CD4-positive, alpha-beta T cell treated with Interleukin-17A for 4 hours (primary cell): ENCODE measurements around the gene CRTC1.
"Not testable (repeated sequence)": the region's sequence is repeated elsewhere in the genome, so short reads cannot be mapped to it uniquely, and the experiment has no call there.

ENCODE experiments used
- DNase-seq: peaks from one replicate; pipeline ENCODE4 v3.0.0-alpha.2; 2020; ENCODE audit warnings: mixed read lengths

CRTC1 gene

DNA sequence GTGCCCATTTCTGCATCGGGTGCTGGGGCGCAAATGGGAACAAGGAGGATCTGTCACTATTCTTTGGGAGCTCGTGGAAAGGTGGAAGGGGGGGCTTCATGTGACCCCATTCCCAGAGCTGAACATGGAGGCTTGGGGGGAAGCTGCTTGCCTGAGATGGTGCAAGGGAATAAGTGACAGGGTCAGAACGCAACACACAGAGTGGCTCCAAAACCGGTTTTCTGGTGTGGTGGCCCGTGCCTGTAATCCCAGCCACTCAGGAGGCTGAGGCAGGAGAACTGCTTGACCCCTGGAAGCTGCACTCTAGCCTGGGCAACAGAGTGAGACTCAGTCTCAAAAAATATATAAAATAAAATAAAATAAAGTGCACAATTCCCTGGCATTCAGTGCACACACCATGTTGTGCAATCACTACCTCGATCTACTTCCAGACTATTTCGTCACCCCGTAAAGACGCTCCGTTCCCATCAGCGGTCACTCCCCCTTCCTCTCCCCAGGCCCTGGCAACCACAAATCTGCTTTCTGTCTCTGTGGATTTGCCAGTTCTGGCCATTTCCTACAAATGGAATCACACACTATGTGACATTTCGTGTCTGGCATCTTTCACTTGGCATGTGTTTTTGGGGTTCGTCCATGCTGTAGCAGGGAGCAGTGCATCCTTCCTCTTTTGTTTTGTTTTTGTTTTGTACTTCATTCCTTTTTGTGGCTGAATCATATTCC, 125.8 kb downstream of the CRTC1 start:
- no peak for DNase-seq

DNA sequence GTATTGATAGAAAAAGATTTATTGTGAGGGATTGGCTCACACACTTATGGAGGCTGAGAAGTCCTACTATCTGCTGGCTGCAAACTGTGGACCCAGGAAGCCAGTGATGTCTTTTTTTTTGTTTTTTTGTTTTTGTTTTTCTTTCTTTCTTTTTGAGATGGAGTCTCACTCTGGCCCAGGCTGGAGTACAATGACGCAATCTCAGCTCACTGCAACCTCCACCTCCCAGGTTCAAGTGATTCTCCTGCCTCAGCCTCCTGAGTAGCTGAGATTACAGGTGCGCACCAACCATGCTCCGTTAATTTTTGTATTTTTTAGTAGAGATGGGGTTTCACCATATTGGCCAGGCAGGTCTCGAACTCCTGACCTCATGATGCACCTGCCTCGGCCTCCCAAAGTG, 128.2 kb downstream of the CRTC1 start:
- not testable (repeated sequence) for DNase-seq

DNA sequence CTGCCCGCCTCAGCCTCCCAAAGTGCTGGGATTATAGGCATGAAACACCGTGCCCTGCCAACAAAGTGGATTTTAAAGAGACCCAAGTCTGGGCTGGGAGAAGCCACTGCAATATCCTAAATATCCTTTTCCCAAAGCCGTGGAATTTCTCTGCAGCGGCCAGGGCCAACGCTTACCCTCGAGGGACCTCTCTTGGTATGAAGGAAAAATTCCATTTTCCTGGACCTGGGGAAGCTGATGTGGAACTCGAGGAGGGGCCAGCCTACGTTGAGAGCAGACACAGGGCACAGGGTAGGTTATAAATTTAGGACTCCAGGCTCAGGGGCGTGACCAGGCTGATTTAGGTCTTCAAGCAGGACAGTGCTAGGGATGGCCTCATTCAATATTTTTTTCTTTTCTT, 130.6 kb downstream of the CRTC1 start:
- no peak for DNase-seq

DNA sequence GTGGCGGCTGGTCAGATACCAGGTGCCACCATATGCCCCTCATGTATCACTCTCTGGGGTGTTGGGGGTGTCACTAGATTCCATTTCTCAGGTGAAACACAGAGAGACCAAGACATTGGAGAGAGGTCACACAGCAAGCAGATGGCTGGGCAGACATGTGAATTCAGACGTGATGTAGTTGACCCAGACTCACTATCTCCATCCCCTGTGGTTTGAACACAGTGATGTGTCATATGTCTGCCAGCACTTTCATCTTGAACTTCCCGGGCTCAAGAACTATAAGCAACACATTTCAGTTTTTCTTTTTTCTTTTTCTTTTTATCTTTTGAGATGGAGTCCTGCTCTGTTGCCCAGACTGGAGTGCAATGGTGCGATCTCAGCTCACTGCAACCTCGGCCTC, 132.2 kb downstream of the CRTC1 start:
- no peak for DNase-seq

DNA sequence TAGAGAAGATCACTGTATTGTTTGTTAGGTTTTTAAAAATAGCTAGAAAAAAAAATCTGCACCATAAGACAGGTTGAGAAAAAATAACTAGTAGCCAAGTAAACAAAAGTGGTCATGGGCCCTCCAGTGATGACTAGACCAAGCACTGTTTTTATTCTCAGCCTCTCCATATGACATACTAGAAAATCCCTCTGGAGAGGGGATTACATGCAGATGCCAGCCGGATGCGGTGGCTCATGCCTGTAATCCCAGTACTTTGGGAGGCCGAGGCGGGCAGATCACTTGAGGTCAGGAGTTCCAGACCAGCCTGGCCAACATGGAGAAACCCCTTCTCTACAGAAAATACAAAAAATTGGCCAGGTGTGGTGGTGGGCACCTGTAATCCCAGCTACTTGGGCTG, 133.2 kb downstream of the CRTC1 start:
- not testable (repeated sequence) for DNase-seq

DNA sequence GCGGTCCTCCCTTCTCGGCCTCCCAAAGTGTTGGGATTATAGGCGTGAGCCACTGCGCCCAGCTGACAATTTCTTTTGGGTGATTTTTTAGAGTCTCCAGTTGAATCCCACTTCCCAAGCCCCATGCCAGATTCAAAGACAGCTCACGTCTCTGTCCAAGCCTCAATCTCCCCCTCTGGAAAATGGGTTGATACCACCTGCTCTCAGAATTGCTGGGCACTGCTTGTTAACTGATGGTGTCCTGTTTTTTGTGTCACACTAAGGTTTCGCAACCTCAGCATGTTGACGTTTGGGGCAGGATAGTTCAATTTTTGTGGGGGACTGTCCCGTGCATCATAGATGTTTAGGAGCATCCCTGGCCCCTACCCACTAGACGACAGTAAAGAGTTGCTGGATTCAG, 134.1 kb downstream of the CRTC1 start:
- no peak for DNase-seq

DNA sequence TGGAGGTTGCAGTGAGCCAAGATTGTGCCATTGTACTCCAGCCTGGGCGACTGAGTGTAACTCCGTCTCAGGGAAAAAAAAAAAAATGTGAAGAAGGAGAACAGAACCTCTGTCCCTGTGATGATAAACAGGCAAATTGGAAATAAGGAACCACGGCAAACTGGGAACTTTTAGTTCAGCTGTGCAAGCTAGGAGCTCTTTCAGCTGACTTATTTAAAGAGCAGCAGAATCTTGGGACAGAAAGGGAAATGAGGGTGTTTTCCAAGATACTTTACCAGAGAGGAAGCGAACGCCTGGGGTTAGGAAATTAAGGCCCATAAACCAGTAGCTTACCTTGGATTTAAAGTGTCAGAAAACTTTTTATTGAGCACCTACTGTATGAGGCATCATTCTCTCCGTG, 145.3 kb downstream of the CRTC1 start:
- DNase-seq, result no peak

DNA sequence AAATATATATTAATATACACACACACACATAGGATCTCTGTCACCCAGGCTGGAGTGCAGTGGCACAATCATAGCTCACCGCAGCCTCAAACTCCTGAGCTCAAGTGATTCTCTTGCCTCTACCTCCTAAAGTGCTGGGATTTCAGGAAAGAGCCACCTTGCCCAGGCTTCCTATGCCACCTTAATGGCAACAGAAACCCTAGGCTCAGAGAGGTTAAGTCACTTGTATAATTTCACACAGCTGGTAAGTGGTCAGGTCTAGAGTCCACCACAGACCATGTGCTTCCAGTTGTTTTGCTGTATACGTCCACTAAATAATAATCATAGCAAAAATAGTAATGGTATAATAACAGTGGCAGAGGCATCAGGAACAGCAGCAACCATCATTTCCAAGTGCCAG, 147.0 kb downstream of the CRTC1 start:
- DNase-seq, result no peak

DNA sequence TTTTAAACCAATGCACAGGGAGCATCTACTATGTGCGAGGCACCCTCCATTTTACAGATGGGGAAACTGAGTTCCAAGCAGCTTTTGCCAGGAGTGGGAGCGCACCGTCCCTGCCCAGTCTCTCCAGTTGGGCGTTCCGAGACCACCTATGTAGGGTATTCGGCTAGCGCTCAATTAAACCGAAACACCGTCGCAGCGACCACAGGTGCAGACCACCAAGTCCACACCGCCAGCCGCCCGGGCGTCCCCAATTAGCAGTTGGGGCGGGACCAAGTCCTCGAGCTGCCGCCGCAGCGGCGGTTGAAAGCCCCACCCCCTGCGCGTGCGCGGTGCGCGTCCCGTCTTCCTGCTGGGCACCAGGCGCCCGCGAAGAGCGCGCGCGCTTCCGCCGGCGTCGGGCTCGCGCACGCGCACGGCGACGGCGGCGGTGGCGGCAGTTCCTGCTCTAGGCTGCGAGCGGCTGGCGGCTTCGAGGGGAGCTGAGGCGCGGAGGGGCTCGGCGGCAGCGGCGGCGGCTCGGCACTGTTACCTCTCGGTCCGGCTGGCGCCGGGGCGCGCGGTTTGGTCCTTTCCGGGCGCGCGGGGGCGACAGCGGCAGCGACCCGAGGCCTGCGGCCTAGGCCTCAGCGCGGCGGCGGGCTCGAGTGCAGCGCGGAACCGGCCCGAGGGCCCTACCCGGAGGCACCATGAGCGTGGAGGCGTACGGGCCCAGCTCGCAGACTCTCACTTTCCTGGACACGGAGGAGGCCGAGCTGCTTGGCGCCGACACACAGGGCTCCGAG, 148.2 kb downstream of the CRTC1 start, which contains the start of gene UPF1:
Gene UPF1 (plus strand): TSS at position 436 of the 782 bp plus-strand sequence. CDS start 251 bp downstream, at position 687.
- DNase-seq, result peak; percentile 99
